DMS53 (cell line): ENCODE results near the gene CBARP.
A peak's percentile ranks its signal among the peaks of the same experiment; 100 is the strongest.

Source experiments
- DNase-seq: peaks from one replicate; lab custom pipeline; 2025; lab: John Stamatoyannopoulos, UW

The CBARP gene

GRCh38 chr19:1264801-1265614 is 27.2 kb upstream of the CBARP start:
- DNase-seq, result peak; percentile 67

- no peak for DNase-seq
These were observed 25.4 kb upstream of the CBARP start for GRCh38 chr19:1263188-1263587.

GRCh38 chr19:1262623-1263123 is 24.9 kb upstream of the CBARP start:
- no peak for DNase-seq

- DNase-seq, result peak; percentile 78
These were observed 24.2 kb upstream of the CBARP start for GRCh38 chr19:1261798-1262622.

GRCh38 chr19:1261538-1261797 is 23.7 kb upstream of the CBARP start:
- DNase-seq, result no peak

- DNase-seq, result peak; percentile 97
These were observed 23.1 kb upstream of the CBARP start for GRCh38 chr19:1260749-1261537.

GRCh38 chr19:1259876-1260748 is 22.3 kb upstream of the CBARP start:
- peak; percentile 64 for DNase-seq

GRCh38 chr19:1259206-1259875 is 21.5 kb upstream of the CBARP start:
- peak; percentile 78 for DNase-seq

- DNase-seq, result peak; percentile 49
These were observed 21.0 kb upstream of the CBARP start for GRCh38 chr19:1258707-1259205.

- no peak for DNase-seq
These were observed 20.3 kb upstream of the CBARP start for GRCh38 chr19:1258163-1258492.

GRCh38 chr19:1257475-1258162 is 19.8 kb upstream of the CBARP start:
- no peak for DNase-seq

GRCh38 chr19:1256646-1257474 is 19.1 kb upstream of the CBARP start:
- no peak for DNase-seq

- no peak for DNase-seq
These were observed 17.7 kb upstream of the CBARP start for GRCh38 chr19:1255186-1256161.

GRCh38 chr19:1254530-1255185 is 16.9 kb upstream of the CBARP start:
- DNase-seq, result no peak

GRCh38 chr19:1254081-1254527 is 16.3 kb upstream of the CBARP start:
- DNase-seq, result no peak

GRCh38 chr19:1253514-1254080 is 15.8 kb upstream of the CBARP start:
- peak; percentile 54 for DNase-seq
